HepG2 (cell line): Measurements from ENCODE around the gene IL17RC. TPM values are rescaled to one million over a fixed set of nuclear protein-coding genes. Genes with fewer than 3 reads are reported as not detected.

Experiments
- RCOR2 ChIP-seq: IDR thresholded peaks from 2 replicates; pipeline ENCODE4 v1.6.1; 2016; ENCODE audit warnings: missing biosample characterization, missing genetic modification reagents
- SIN3B ChIP-seq: fragments of 150-350 bp; IDR thresholded peaks from 2 replicates; pipeline ENCODE4 v1.6.1; 2014; ENCODE audit warnings: low read length
- SMAD1 ChIP-seq: sonication (generic); formaldehyde crosslinking; IDR thresholded peaks from 2 replicates; pipeline ENCODE4 v1.4.0; 2020; ENCODE audit warnings: missing genetic modification reagents, low read depth, mild to moderate bottlenecking, borderline replicate concordance
- ZNF816 ChIP-seq: sonication (generic); formaldehyde crosslinking; IDR thresholded peaks from 2 replicates; pipeline ENCODE4 v1.8.0; 2022; ENCODE audit warnings: missing genetic modification reagents, mild to moderate bottlenecking, borderline replicate concordance
- polyA plus RNA-seq, 8 experiments: library from polyadenylated mRNA; depleted of rRNA in 3 of 8; stranded (reverse) in 7 of 8; unstranded in 1 of 8; fragments of >200 nt; fragmentation: Illumina TruSeq in 4 of 8; extraction: Trizol in 4 of 8; gene quantifications; 2 replicates each; pipeline versions ENCODE4 v1.2.1 to v1.2.3, GENCODE V29; 2011 to 2016; ENCODE audit warnings: low read depth in 4 of 8, missing spikeins in 1 of 8, mixed read lengths in 1 of 8; ENCODE audit not compliant: insufficient read depth in 1 of 8
- total RNA-seq, 5 experiments: library from RNA; depleted of rRNA; stranded (reverse); fragments of >200 nt; fragmentation: Illumina TruSeq; extraction: Trizol; gene quantifications; 2 replicates each; pipeline ENCODE4 v1.2.3, GENCODE V29; 2016; ENCODE audit warnings: low read depth in 1 of 5
- TF ChIP-seq, protein P1 (sequence below): sonication (generic); formaldehyde crosslinking; IDR thresholded peaks from 2 replicates; pipeline ENCODE4 v1.9.0; 2021; ENCODE audit warnings: mild to moderate bottlenecking, missing genetic modification reagents
- TF ChIP-seq, protein P2 (sequence below): sonication (generic); formaldehyde crosslinking; IDR thresholded peaks from 2 replicates; pipeline ENCODE4 v1.9.0; 2021; ENCODE audit warnings: missing genetic modification reagents, mild to moderate bottlenecking, borderline replicate concordance
- TF ChIP-seq, protein P3 (sequence below): sonication (generic); formaldehyde crosslinking; IDR thresholded peaks from 2 replicates; pipeline ENCODE4 v1.8.1; 2022; ENCODE audit warnings: low read depth, mild to moderate bottlenecking, missing genetic modification reagents
- TF ChIP-seq, protein P4 (sequence below): sonication (generic); formaldehyde crosslinking; IDR thresholded peaks from 2 replicates; pipeline ENCODE4 v1.4.0; 2020; ENCODE audit warnings: missing genetic modification reagents, mild to moderate bottlenecking, borderline replicate concordance
- TF ChIP-seq, protein P5 (sequence below): sonication (generic); formaldehyde crosslinking; IDR thresholded peaks from 2 replicates; pipeline ENCODE4 v1.4.0; 2020; ENCODE audit warnings: missing genetic modification reagents
- TF ChIP-seq, protein P6 (sequence below): IDR thresholded peaks from 2 replicates; pipeline ENCODE4 v1.6.1; 2012; ENCODE audit warnings: inconsistent platforms

The IL17RC gene
- total and polyA plus RNA-seq, 2 of the 13 experiments (the other 11 are each of a cell fraction or from before 2014, with no cell fraction given) = 20.7 to 24.0 TPM

DNA sequence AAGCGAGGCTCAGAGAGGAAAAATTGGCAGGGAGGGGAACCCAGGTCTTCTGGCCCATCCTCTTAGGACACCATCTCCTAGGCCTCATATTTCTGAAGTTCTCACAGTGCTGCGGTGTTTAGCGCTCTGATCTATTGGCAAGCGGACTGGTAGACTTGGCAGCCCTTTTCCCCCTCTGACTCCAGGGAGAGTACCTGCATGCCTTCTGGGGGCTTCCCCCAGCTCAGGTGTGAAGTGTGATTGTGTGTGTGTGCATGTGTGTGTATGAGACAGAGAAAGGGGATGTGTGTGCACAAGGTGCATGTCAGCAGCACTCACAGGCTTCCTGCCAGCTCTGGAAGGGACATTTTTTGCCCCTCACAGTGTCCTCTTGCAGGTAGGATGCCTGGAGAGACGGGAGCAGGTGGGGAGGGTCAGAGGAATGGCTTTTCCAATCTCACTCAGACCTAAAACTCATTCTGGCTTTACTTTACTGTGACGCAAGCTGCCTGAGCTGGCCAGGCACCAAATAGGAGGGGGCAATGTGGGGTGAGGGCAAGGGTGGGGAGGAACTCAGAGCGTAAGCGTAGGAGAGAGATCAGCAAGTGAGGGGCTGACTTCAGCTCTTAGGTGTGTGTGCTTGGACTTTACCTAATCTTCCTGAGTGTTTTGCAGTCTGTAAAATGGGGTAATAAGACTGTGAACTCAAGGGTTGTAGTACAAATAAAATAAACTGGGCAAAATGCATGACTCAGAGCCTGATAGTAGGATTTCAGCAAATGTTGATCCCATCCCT is 18.2 kb upstream of the IL17RC start (continued):
- TF ChIP-seq, protein P1, sequence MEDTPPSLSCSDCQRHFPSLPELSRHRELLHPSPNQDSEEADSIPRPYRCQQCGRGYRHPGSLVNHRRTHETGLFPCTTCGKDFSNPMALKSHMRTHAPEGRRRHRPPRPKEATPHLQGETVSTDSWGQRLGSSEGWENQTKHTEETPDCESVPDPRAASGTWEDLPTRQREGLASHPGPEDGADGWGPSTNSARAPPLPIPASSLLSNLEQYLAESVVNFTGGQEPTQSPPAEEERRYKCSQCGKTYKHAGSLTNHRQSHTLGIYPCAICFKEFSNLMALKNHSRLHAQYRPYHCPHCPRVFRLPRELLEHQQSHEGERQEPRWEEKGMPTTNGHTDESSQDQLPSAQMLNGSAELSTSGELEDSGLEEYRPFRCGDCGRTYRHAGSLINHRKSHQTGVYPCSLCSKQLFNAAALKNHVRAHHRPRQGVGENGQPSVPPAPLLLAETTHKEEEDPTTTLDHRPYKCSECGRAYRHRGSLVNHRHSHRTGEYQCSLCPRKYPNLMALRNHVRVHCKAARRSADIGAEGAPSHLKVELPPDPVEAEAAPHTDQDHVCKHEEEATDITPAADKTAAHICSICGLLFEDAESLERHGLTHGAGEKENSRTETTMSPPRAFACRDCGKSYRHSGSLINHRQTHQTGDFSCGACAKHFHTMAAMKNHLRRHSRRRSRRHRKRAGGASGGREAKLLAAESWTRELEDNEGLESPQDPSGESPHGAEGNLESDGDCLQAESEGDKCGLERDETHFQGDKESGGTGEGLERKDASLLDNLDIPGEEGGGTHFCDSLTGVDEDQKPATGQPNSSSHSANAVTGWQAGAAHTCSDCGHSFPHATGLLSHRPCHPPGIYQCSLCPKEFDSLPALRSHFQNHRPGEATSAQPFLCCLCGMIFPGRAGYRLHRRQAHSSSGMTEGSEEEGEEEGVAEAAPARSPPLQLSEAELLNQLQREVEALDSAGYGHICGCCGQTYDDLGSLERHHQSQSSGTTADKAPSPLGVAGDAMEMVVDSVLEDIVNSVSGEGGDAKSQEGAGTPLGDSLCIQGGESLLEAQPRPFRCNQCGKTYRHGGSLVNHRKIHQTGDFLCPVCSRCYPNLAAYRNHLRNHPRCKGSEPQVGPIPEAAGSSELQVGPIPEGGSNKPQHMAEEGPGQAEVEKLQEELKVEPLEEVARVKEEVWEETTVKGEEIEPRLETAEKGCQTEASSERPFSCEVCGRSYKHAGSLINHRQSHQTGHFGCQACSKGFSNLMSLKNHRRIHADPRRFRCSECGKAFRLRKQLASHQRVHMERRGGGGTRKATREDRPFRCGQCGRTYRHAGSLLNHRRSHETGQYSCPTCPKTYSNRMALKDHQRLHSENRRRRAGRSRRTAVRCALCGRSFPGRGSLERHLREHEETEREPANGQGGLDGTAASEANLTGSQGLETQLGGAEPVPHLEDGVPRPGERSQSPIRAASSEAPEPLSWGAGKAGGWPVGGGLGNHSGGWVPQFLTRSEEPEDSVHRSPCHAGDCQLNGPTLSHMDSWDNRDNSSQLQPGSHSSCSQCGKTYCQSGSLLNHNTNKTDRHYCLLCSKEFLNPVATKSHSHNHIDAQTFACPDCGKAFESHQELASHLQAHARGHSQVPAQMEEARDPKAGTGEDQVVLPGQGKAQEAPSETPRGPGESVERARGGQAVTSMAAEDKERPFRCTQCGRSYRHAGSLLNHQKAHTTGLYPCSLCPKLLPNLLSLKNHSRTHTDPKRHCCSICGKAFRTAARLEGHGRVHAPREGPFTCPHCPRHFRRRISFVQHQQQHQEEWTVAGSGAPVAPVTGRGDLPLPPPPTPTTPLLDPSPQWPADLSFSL = peak; percentile 82
- TF ChIP-seq, protein P2, sequence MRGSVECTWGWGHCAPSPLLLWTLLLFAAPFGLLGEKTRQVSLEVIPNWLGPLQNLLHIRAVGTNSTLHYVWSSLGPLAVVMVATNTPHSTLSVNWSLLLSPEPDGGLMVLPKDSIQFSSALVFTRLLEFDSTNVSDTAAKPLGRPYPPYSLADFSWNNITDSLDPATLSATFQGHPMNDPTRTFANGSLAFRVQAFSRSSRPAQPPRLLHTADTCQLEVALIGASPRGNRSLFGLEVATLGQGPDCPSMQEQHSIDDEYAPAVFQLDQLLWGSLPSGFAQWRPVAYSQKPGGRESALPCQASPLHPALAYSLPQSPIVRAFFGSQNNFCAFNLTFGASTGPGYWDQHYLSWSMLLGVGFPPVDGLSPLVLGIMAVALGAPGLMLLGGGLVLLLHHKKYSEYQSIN (CRISPR knock-in tag) = no peak
- no peak for TF ChIP-seq ZNF816 (CRISPR knock-in tag)
- TF ChIP-seq, protein P3, sequence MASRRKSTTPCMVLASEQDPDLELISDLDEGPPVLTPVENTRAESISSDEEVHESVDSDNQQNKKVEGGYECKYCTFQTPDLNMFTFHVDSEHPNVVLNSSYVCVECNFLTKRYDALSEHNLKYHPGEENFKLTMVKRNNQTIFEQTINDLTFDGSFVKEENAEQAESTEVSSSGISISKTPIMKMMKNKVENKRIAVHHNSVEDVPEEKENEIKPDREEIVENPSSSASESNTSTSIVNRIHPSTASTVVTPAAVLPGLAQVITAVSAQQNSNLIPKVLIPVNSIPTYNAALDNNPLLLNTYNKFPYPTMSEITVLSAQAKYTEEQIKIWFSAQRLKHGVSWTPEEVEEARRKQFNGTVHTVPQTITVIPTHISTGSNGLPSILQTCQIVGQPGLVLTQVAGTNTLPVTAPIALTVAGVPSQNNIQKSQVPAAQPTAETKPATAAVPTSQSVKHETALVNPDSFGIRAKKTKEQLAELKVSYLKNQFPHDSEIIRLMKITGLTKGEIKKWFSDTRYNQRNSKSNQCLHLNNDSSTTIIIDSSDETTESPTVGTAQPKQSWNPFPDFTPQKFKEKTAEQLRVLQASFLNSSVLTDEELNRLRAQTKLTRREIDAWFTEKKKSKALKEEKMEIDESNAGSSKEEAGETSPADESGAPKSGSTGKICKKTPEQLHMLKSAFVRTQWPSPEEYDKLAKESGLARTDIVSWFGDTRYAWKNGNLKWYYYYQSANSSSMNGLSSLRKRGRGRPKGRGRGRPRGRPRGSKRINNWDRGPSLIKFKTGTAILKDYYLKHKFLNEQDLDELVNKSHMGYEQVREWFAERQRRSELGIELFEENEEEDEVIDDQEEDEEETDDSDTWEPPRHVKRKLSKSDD = no peak; the same call in 1 of the 2 replicates
- no peak for TF ChIP-seq SMAD1 (CRISPR knock-in tag)
- TF ChIP-seq, protein P4, sequence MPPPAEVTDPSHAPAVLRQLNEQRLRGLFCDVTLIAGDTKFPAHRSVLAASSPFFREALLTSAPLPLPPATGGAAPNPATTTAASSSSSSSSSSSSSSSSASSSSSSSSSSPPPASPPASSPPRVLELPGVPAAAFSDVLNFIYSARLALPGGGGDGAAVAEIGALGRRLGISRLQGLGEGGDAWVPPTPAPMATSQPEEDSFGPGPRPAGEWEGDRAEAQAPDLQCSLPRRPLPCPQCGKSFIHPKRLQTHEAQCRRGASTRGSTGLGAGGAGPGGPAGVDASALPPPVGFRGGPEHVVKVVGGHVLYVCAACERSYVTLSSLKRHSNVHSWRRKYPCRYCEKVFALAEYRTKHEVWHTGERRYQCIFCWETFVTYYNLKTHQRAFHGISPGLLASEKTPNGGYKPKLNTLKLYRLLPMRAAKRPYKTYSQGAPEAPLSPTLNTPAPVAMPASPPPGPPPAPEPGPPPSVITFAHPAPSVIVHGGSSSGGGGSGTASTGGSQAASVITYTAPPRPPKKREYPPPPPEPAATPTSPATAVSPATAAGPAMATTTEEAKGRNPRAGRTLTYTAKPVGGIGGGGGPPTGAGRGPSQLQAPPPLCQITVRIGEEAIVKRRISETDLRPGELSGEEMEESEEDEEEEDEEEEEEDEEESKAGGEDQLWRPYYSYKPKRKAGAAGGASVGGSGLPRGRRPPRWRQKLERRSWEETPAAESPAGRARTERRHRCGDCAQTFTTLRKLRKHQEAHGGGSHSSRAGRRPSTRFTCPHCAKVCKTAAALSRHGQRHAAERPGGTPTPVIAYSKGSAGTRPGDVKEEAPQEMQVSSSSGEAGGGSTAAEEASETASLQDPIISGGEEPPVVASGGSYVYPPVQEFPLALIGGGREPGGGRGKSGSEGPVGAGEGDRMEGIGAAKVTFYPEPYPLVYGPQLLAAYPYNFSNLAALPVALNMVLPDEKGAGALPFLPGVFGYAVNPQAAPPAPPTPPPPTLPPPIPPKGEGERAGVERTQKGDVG (CRISPR knock-in tag) = no peak
- TF ChIP-seq SIN3B = no peak
- peak; percentile 73; the same call in 1 of the 2 replicates for TF ChIP-seq RCOR2
- TF ChIP-seq, protein P5, sequence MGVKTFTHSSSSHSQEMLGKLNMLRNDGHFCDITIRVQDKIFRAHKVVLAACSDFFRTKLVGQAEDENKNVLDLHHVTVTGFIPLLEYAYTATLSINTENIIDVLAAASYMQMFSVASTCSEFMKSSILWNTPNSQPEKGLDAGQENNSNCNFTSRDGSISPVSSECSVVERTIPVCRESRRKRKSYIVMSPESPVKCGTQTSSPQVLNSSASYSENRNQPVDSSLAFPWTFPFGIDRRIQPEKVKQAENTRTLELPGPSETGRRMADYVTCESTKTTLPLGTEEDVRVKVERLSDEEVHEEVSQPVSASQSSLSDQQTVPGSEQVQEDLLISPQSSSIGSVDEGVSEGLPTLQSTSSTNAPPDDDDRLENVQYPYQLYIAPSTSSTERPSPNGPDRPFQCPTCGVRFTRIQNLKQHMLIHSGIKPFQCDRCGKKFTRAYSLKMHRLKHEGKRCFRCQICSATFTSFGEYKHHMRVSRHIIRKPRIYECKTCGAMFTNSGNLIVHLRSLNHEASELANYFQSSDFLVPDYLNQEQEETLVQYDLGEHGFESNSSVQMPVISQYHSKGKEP (CRISPR knock-in tag) = no peak
- TF ChIP-seq, protein P6, sequence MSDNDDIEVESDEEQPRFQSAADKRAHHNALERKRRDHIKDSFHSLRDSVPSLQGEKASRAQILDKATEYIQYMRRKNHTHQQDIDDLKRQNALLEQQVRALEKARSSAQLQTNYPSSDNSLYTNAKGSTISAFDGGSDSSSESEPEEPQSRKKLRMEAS = peak; percentile 52; the same call in 1 of the 2 replicates
